Measurements from ENCODE around the gene C17orf114.

Gene C17orf114

GRCh38 chr17:4788807-4789700 is 13.1 kb downstream of the C17orf114 start, which contains the start of gene GLTPD2 (continued):
- TF ChIP-seq ATF5 (CRISPR knock-in tag; IDR thresholded peaks at IDR 0.05; ENCODE audit: low read depth) (no peak), MEIS1 (CRISPR knock-in tag; IDR thresholded peaks at IDR 0.05; ENCODE audit: borderline replicate concordance) (peak; percentile 24; the same call in 1 of the 2 replicates), ZNF281 (CRISPR knock-in tag; IDR thresholded peaks at IDR 0.05; ENCODE audit: borderline replicate concordance) (peak; percentile 47; the same call in 1 of the 2 replicates), SALL2 (CRISPR knock-in tag; IDR thresholded peaks at IDR 0.05) (peak; percentile 11; the same call in 1 of the 2 replicates), IRF9 (CRISPR knock-in tag; IDR thresholded peaks at IDR 0.05; ENCODE audit: borderline replicate concordance) (peak; percentile 63; the same call in 1 of the 2 replicates), SP5 (CRISPR knock-in tag; IDR thresholded peaks at IDR 0.05; ENCODE audit: borderline replicate concordance, low read depth) (peak; percentile 59; the same call in 1 of the 2 replicates), TFDP1 (CRISPR knock-in tag; IDR thresholded peaks at IDR 0.05; ENCODE audit: borderline replicate concordance) (peak; percentile 55; the same call in 1 of the 2 replicates), YEATS2 (CRISPR knock-in tag; IDR thresholded peaks at IDR 0.05; ENCODE audit: borderline replicate concordance) (0 out of 2 replicates have a peak, but pooled peaks have one; percentile 12), RERE (CRISPR knock-in tag; IDR thresholded peaks at IDR 0.05; ENCODE audit: low read depth) (peak; percentile 44; the same call in 1 of the 2 replicates), ATF2 (CRISPR knock-in tag; IDR thresholded peaks at IDR 0.05) (no peak), MAZ (IDR thresholded peaks at IDR 0.05; ENCODE audit: borderline replicate concordance, low read depth, low read length) (peak; percentile 61; the same call in 1 of the 2 replicates), MAZ (CRISPR knock-in tag; IDR thresholded peaks at IDR 0.05; ENCODE audit: low read depth) (peak; percentile 73), ZNF589 (CRISPR knock-in tag; conservative IDR thresholded peaks at IDR 0.05) (0 out of 2 replicates have a peak, but pooled peaks have one; percentile 69)
